ENCODE results near the gene SCAMP4.
A peak's percentile ranks its signal among the peaks of the same experiment; 100 is the strongest.
"Not testable (repeated sequence)": the region's sequence is repeated elsewhere in the genome, so short reads cannot be mapped to it uniquely, and the experiment has no call there.

The SCAMP4 gene

DNA sequence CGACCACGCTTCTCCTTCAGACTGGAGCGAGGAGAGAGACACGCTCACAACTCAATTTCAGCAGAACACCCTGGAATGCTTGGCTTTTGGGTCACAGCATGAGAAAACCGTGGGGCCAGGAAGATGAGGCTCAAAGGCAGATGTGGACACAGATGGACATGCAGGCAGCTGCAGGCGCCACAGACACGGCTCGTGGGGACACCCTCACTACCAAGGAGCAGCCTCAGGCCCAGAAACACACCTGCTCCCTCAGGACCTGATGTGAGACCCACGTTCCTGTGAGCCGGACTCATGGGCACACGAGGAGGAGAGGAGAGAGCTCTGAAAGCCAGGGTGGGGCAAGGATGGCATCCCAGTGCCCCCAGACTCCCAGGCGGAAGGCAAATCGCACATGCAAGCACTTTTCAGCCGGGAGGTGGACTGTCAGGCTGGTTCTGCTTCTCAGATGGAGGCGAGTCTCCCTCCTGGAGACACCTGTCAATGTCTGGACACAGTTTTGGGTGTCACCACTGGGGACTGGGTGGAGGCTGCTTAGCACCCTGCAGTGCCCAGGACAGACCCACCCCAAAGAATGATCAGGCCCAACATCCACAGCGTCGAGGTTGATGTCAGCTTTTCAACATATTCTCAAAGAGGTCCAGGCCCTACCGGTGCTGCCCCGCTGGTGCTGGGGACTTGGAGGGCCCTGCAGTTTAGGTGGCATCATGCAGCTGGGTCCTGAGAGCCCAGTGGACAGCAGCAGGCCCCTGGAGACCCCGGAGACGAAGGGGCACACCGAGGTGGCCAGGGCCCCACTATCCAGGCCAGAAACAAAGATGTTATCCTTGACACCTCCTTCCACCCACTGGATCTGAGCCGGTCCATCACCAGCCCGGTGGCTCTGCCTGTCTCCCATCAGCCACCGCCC lies 22.2 kb upstream of the SCAMP4 start:
- DNase-seq (ENCODE audit: low read depth) = no peak

DNA sequence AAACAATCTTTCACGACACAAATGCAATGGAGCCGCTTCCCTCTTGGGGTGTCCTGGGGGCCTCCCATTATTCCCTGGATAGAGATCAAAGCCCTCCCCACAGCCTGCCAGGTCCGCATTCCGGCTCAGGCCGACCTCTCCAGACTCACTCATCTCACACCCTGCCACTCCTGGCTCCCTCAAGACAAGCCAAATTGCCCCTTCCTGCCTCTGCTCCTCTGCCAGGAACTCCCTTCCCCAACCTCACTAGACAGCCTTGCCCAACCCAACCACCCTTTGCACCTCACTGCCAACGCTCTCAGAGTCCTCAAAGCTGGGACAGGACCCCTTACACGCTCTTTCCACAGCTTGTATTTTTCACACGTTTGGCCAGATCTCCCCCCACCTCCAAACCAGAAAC lies 21.4 kb upstream of the SCAMP4 start:
- no peak for DNase-seq (ENCODE audit: low read depth)

GRCh38 chr19:1884291-1884718 lies 20.9 kb upstream of the SCAMP4 start:
- DNase-seq (ENCODE audit: low read depth) = no peak

- DNase-seq (ENCODE audit: low read depth) = no peak
These were observed 20.4 kb upstream of the SCAMP4 start for GRCh38 chr19:1884719-1885334.

DNA sequence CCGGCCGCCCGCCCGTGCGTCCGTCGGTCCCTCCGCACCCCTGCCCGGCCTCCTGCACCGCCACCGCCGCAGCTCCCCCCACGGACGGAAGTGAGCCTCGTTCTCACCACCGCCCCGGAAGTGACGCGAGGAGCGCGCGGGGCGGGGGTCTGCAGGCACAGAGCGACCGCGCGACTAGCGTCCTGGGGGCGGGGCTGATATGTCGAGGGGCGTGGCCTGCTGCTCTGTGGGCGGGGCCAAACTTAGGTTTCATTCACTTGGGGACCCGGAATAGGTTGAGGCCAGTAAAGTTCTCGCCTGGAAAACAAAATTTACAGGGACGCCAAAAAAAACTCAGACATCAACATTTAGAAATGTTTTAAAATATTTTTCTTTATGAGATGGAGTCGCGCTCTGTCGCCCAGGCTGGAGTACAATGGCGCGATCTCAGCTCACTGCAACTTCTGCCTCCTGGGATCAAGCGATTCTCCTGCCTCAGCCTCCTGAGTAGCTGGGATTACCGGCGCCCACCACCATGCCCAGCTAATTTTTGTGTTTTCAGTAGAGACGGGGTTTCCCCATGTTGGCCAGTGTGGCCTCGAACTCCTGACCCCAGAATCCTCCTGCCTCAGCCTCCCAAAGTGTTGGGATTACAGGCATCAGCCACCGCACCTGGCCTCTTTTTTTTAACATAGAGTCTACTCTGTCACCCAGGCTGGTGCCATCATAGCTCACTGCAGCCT lies 19.6 kb upstream of the SCAMP4 start, which contains the start of gene ABHD17A:
Gene ABHD17A, minus strand, starts transcription at position 99 of the 722 bp plus-strand sequence. CDS start 3,930 bp downstream, outside the sequence.
- peak; percentile 94 for DNase-seq (ENCODE audit: low read depth)

DNA sequence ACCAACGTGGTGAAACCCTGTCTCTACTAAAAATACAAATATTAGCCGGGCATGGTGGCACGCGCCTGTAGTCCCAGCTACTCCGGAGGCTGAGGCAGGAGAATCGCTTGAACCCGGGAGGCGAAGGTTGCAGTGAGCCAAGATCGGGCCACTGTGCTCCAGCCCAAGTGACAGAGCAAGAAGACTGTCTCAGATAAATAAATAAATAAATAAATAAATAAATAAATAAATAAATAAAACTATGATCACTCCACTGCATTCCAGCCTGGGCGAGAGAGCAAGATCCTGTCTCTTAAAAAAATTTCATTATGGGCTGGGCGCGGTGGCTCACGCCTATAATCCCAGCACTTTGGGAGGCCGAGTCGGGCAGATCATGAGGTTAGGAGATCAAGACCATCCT lies 18.8 kb upstream of the SCAMP4 start:
- not testable (repeated sequence) for DNase-seq (ENCODE audit: low read depth)

- DNase-seq (ENCODE audit: low read depth) = no peak
These were observed 16.8 kb upstream of the SCAMP4 start for GRCh38 chr19:1888385-1888784.

GRCh38 chr19:1889907-1890306 lies 15.3 kb upstream of the SCAMP4 start:
- DNase-seq (ENCODE audit: low read depth) = no peak

GRCh38 chr19:1893791-1894190 lies 11.4 kb upstream of the SCAMP4 start:
- no peak for DNase-seq (ENCODE audit: low read depth)

GRCh38 chr19:1896508-1896907 lies 8.7 kb upstream of the SCAMP4 start:
- DNase-seq (ENCODE audit: low read depth) = no peak

DNA sequence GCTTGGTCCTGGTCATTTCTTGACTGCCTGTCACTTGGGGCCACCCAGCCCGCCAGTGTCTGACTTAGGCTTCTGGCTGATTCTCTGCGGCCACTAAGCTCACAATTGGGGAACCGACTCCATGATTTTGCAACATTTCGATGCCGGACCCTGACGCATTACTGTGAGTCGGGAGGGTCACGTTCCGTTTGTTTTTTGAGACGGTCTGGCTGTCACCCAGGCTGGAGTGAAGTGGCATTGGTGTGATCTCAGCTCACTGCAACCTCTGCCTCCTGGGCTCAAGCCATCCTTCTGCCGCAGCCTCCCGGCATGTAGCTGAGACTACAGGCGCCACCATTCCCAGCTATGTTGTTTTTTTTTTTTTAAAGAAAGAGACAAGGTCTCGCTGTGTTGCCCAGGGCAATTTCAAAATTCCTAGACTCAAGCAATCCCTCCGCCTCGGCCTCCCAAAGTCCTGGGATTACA lies 3.2 kb upstream of the SCAMP4 start:
- DNase-seq (ENCODE audit: low read depth) = no peak

DNA sequence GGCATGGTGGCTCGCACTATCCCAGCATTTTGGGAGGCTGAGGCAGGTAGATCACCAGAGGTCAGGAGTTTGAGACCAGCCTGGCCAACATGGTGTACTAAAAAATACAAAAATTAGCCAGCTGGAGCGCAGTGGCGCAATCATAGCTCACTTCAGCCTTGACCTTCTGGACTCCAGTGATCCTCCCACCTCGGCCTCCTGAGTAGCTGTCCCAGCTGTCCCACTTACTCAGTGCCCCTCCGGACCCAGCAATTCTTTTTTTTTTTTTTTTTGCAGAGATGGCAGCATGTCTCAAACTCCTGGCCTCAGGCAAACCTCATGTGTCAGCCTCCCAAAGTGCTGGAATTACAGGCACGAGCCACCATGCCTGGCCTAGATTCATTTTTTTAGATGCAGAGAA lies 2.3 kb upstream of the SCAMP4 start:
- no peak for DNase-seq (ENCODE audit: low read depth)

DNA sequence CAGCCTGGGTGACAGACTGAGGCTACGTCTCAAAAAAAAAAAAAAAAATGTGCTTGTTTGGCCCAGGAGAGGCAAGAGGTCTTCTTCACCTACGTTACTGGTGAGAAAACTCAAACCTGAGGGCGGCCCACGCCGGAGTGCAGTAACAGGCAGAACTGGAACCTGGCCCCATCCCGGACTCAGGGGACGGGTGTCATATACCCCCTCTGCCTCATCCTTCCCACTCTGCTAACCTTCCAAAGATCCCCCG lies 414 bp upstream of the SCAMP4 start:
- DNase-seq (ENCODE audit: low read depth) = no peak

DNA sequence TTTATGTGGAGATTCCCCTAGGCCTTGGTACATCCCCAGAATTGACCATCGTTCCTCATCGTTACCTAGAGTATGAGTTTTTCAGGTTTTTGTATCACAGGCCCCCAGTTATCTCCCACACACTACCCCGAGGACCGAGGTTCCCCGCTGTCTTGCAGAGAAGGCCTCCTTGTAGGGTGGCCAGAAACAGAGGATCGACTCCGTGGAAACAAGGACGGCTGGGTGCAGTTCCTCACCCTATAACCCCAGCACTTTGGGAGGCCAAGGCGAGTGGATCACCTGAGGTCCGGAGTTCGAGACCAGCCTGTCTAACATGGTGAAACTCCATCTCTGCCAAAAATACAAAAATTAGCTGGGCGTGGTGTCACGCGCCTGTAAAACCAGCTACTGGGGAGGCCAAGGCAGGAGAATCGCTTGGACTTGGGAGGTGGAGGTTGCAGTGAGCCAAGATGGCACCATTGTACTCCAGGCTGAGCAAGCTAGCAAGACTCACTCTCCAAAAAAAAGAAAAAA lies 720 bp downstream of the SCAMP4 start:
- no peak for DNase-seq (ENCODE audit: low read depth)

DNA sequence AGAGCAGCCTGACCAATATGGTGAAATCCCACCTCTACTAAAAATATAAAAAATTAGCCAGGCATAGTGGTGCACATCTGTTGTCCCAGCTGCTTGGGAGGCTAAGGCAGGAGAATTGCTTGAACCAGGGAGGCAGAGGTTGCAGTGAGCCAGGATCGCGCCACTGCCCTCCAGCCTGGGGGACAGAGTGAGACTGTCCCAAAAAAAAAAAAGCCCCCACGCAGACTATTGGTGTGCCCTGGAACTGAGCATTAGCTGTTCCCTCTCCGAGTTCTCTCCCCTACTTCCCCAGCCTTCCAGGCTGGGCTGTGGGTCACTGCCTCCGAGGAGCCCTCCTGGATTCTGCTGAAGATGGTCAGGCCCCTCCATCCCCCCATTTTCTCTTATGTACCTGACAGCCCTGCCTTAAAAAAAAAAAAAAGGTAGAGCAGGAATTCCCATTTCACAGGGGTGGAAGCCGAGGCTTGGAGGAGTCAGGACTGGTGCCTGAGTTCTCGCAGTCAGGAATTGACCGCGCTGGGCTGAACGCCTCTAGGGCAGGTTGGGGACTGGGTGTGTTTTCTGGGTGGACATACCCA lies 1.9 kb downstream of the SCAMP4 start:
- no peak for DNase-seq (ENCODE audit: low read depth)

- no peak for DNase-seq (ENCODE audit: low read depth)
These were observed 2.6 kb downstream of the SCAMP4 start for GRCh38 chr19:1907563-1908363.

GRCh38 chr19:1908364-1908678 lies 3.1 kb downstream of the SCAMP4 start:
- DNase-seq (ENCODE audit: low read depth) = no peak

DNA sequence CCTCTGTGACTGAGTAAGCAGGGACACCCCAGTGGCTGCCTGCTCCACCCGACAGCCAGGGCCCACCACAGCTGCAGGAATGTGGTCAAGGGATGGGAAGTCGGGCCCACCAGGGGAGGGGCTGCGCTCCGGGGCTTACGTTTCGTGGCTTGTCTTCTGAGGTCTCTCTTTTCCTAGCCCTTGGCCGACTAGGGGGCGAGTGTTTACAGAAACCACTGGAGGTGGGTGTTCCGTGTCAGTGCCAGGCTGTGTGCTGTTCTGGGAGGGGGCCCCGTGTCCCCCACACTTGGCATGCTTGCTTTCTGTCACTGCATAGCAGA lies 4.5 kb downstream of the SCAMP4 start:
- DNase-seq (ENCODE audit: low read depth) = no peak

DNA sequence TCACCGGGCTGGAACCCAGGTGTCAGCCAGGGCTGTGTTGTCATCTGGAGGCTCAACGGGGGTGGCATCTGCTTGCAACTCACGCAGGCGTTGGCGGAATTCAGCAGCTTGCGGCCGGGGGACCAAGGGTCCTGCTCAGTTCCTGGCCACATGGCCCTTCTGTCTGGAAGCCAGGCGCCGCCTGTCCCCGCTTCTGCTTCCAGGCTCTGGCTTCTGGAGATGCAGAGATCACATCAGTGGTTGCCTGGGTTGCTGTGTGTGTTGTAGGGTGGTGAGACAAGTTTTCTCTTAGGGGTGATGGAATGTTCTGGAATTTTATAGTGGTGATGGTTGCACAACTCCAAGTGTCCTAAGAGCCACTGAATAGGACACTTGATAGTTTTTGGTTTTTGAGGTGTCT lies 5.0 kb downstream of the SCAMP4 start:
- DNase-seq (ENCODE audit: low read depth) = no peak

DNA sequence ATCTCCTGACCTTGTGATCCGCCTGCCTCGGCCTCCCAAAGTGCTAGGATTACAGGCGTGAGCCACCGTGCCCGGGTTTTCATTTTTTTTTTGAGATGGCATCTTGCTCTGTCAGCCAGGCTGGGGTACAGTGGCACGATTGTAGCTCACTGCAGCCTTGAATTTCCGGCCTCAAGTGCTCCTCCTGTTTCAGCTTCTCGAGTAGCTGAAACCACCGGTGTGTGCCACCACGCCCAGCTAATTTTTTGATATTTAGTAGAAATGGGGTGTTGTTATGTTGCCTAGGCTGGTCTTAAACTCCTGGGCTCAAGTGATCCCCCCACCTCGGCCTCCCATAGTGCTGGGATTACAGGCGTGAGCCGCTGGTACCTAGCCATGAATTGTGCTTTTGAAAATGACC lies 5.9 kb downstream of the SCAMP4 start:
- no peak for DNase-seq (ENCODE audit: low read depth)

GRCh38 chr19:1911995-1912394 lies 6.8 kb downstream of the SCAMP4 start:
- DNase-seq (ENCODE audit: low read depth) = no peak

Data from stimulated activated CD8-positive, alpha-beta memory T cell treated with anti-CD3 and anti-CD28 coated beads, Interleukin-7, amount 100 ng/mL, for 24 hours (primary cell).